SK-N-MC (cell line): ENCODE data around the gene WDR27.

Experiments
- EZH2 ChIP-seq: fragments of 200-600 bp; sonication (generic); IDR thresholded peaks from one replicate; pipeline ENCODE4 v1.6.1; 2017; ENCODE audit warnings: antibody characterized with exemption
- POLR2AphosphoS5 ChIP-seq: IDR thresholded peaks from 2 replicates; pipeline ENCODE4 v1.6.1; 2012; ENCODE audit warnings: mild to moderate bottlenecking, low read depth, low read length, borderline replicate concordance

- TF ChIP-seq POLR2AphosphoS5 (no peak), EZH2 (no peak)
These were observed 180.0 kb downstream of the WDR27 start for GRCh38 chr6:169521825-169522224.
